ENCODE data around the gene RGS7.

DNA sequence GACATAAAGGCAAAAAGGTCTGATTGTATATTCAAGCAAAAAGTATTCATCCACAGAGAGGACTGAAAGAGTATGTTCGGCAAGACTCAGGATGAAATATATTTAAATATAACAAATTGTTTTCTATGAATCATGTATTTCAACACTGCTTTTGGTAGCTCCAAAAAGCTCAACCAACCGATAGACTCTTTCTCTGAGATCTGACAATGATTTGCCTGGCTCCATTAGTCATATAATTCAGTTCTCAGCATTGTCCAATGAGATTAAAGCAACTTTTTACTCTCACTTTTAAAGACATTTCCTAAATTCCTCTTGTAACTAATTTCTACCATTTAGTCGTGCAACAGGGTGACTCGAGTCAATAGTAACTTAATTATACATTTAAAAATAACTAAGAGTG, 426.0 kb downstream of the RGS7 start:
- TF ChIP-seq CEBPB (IDR thresholded peaks at IDR 0.05) = no peak
- TF ChIP-seq POLR2A (IDR thresholded peaks at IDR 0.05; ENCODE audit: low read length) = no peak
- no peak for TF ChIP-seq MAFK (IDR thresholded peaks at IDR 0.05; ENCODE audit: partially characterized antibody)
- no peak for TF ChIP-seq POLR2AphosphoS2 (conservative IDR thresholded peaks at IDR 0.05; ENCODE audit: low read length)
- no peak for TF ChIP-seq JUNB (IDR thresholded peaks at IDR 0.05)
- TF ChIP-seq, protein P1, sequence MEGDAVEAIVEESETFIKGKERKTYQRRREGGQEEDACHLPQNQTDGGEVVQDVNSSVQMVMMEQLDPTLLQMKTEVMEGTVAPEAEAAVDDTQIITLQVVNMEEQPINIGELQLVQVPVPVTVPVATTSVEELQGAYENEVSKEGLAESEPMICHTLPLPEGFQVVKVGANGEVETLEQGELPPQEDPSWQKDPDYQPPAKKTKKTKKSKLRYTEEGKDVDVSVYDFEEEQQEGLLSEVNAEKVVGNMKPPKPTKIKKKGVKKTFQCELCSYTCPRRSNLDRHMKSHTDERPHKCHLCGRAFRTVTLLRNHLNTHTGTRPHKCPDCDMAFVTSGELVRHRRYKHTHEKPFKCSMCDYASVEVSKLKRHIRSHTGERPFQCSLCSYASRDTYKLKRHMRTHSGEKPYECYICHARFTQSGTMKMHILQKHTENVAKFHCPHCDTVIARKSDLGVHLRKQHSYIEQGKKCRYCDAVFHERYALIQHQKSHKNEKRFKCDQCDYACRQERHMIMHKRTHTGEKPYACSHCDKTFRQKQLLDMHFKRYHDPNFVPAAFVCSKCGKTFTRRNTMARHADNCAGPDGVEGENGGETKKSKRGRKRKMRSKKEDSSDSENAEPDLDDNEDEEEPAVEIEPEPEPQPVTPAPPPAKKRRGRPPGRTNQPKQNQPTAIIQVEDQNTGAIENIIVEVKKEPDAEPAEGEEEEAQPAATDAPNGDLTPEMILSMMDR (IDR thresholded peaks at IDR 0.05) = no peak
- no peak for TF ChIP-seq JUN (IDR thresholded peaks at IDR 0.05)
- TF ChIP-seq MYC (IDR thresholded peaks at IDR 0.05; ENCODE audit: borderline replicate concordance, low read length) = no peak
- no peak for TF ChIP-seq FOXS1 (CRISPR knock-in tag; IDR thresholded peaks at IDR 0.05)
- TF ChIP-seq RFX5 (IDR thresholded peaks at IDR 0.05) = no peak
- TF ChIP-seq, protein P2, sequence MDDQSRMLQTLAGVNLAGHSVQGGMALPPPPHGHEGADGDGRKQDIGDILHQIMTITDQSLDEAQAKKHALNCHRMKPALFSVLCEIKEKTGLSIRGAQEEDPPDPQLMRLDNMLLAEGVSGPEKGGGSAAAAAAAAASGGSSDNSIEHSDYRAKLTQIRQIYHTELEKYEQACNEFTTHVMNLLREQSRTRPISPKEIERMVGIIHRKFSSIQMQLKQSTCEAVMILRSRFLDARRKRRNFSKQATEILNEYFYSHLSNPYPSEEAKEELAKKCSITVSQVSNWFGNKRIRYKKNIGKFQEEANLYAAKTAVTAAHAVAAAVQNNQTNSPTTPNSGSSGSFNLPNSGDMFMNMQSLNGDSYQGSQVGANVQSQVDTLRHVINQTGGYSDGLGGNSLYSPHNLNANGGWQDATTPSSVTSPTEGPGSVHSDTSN (IDR thresholded peaks at IDR 0.05) = no peak
- TF ChIP-seq, protein P3, sequence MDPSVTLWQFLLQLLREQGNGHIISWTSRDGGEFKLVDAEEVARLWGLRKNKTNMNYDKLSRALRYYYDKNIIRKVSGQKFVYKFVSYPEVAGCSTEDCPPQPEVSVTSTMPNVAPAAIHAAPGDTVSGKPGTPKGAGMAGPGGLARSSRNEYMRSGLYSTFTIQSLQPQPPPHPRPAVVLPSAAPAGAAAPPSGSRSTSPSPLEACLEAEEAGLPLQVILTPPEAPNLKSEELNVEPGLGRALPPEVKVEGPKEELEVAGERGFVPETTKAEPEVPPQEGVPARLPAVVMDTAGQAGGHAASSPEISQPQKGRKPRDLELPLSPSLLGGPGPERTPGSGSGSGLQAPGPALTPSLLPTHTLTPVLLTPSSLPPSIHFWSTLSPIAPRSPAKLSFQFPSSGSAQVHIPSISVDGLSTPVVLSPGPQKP (IDR thresholded peaks at IDR 0.05; ENCODE audit: low read depth, low read length) = no peak
